Lung (tissue), 12 donors: Measurements from ENCODE around the gene GALM. TPM values are rescaled to one million over a fixed set of nuclear protein-coding genes. Genes with fewer than 3 reads are reported as not detected.
"Not testable (repeated sequence)": the region's sequence is repeated elsewhere in the genome, so short reads cannot be mapped to it uniquely, and the experiment has no call there.

Source experiments
- ATAC-seq: fragments of 200-7000 bp; cut with Tn5 transposase; one replicate; pipeline ENCODE4 v1.9.1; 2020; ENCODE audit warnings: moderate number of reproducible peaks; ENCODE audit not compliant: insufficient read depth, low FRiP score
- DNase-seq, 3 donors: peaks; one replicate each; pipeline ENCODE4 v3.0.0-alpha.2; 2013 to 2017
- H3K27ac ChIP-seq, 2 donors: one replicate each; pipeline ENCODE4 v1.5.1; 2013; ENCODE audit warnings: mild to moderate bottlenecking in 2 of 2, moderate library complexity in 2 of 2, control low read depth in 1 of 2, inconsistent platforms in 1 of 2, low read depth in 1 of 2, low read length in 1 of 2
- H3K27me3 ChIP-seq, 3 donors: one replicate each; pipeline ENCODE4 v1.5.1; 2013; ENCODE audit warnings: low read length in 2 of 3; ENCODE audit not compliant: control insufficient read depth in 3 of 3, insufficient read depth in 3 of 3
- H3K36me3 ChIP-seq, 4 donors: one replicate each; pipeline ENCODE4 v1.5.1; 2013; ENCODE audit warnings: low read length in 4 of 4, mild to moderate bottlenecking in 1 of 4, moderate library complexity in 1 of 4; ENCODE audit not compliant: control insufficient read depth in 4 of 4, insufficient read depth in 4 of 4
- H3K4me1 ChIP-seq, 5 donors: one replicate each; pipeline ENCODE4 v1.5.1; 2013; ENCODE audit warnings: low read length in 5 of 5, mild to moderate bottlenecking in 2 of 5, moderate library complexity in 1 of 5; ENCODE audit not compliant: control insufficient read depth in 5 of 5, insufficient read depth in 5 of 5
- H3K4me3 ChIP-seq: one replicate; pipeline ENCODE4 v1.5.1; 2013; ENCODE audit warnings: mild to moderate bottlenecking, control low read depth, moderate library complexity
- H3K9ac ChIP-seq, 2 donors: one replicate each; pipeline ENCODE4 v1.5.1; 2013; ENCODE audit warnings: low read length in 2 of 2, control low read depth in 1 of 2; ENCODE audit not compliant: insufficient read depth in 1 of 2
- H3K9me3 ChIP-seq, 4 donors: one replicate each; pipeline ENCODE4 v1.5.1; 2013; ENCODE audit warnings: low read length in 3 of 4, mild to moderate bottlenecking in 1 of 4, moderate library complexity in 1 of 4; ENCODE audit not compliant: control insufficient read depth in 4 of 4, insufficient read depth in 3 of 4
- WGBS, 2 donors: extraction: QIAGEN DNeasy Blood & Tissue Kit; methylation state at CpG; one replicate each; pipeline ENCODE4 v1.1.7; 2013; 5-methylcytosine and 5-hydroxymethylcytosine counted together
- polyA plus RNA-seq, 2 donors: library from polyadenylated mRNA; stranded (reverse); fragments of 200-250 nt; gene quantifications; one replicate each; pipeline ENCODE4 v1.2.1, GENCODE V29; 2013
- total RNA-seq, 2 donors: library from RNA; depleted of rRNA in 1 of 2; stranded (reverse); fragments of >200 nt in 1 of 2; gene quantifications; one replicate each; pipeline ENCODE4 v1.2.1, GENCODE V29; 2014 to 2021
- TF ChIP-seq, protein P1 (sequence below): IDR thresholded peaks from 2 replicates; pipeline ENCODE4 v1.5.1; 2012; ENCODE audit warnings: mild to moderate bottlenecking; ENCODE audit errors: control extremely low read depth, extremely low read depth
- donor health status: control.
- donor health status: control.
- donor health status: Bipolar disorder and iron deficiency.
- donor health status: healthy.
- donor health status: DM: yes; HTN: yes; CAD: no.

The GALM gene
- total and polyA plus RNA-seq, 4 donors = 7.6 to 25.5 (median 14.1) TPM

DNA sequence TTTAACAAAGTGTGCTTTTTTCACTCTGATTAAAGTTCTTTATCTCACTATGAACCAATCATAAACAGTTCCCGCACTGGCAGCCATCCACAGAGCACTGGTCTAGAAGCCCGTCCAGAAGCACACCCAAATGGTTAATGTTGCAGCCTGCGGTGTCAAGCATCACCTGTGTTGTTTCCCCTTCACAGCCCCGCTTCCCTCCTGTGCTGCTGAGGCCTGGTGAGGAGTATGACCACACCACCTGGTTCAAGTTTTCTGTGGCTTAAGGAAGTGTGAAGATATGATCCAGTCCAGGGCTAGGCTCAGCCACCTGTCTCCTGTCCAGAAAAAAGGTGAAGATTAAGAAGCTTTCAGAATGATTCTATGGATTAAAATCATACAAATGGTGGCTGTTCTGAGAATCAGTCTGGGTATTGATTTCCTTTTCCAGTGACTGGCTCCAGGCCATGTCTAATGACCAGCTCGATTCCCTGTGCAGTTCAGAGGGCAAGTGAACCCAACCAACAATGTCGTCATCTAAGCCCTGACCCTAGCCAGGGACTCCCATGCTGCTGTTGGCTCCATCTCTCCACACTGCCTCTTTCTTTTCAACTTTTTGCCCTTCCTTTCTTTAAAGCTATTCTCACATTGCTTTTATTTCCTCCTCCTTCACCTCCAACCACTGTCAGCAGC, 67.5 kb downstream of the GALM start:
- 88 to 91% methylated on average over 6 of the region's 6 CpGs for WGBS, 2 donors
- Histone ChIP-seq H3K27me3 (no peaks in the 10 kb centered on the region), H3K9ac (no peak overlapping the region), H3K4me1 (no peaks in the 10 kb centered on the region), H3K36me3 (peaks cover 8 to 26% (median 19%) of the 10 kb centered on the region in 4 donors), H3K9me3 (no peaks in the 10 kb centered on the region), H3K27ac (no peak overlapping the region), H3K4me3 (no peak overlapping the region)
- ATAC-seq = no peak
- TF ChIP-seq, protein P1, sequence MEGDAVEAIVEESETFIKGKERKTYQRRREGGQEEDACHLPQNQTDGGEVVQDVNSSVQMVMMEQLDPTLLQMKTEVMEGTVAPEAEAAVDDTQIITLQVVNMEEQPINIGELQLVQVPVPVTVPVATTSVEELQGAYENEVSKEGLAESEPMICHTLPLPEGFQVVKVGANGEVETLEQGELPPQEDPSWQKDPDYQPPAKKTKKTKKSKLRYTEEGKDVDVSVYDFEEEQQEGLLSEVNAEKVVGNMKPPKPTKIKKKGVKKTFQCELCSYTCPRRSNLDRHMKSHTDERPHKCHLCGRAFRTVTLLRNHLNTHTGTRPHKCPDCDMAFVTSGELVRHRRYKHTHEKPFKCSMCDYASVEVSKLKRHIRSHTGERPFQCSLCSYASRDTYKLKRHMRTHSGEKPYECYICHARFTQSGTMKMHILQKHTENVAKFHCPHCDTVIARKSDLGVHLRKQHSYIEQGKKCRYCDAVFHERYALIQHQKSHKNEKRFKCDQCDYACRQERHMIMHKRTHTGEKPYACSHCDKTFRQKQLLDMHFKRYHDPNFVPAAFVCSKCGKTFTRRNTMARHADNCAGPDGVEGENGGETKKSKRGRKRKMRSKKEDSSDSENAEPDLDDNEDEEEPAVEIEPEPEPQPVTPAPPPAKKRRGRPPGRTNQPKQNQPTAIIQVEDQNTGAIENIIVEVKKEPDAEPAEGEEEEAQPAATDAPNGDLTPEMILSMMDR = no peak
- DNase-seq = no peak

DNA sequence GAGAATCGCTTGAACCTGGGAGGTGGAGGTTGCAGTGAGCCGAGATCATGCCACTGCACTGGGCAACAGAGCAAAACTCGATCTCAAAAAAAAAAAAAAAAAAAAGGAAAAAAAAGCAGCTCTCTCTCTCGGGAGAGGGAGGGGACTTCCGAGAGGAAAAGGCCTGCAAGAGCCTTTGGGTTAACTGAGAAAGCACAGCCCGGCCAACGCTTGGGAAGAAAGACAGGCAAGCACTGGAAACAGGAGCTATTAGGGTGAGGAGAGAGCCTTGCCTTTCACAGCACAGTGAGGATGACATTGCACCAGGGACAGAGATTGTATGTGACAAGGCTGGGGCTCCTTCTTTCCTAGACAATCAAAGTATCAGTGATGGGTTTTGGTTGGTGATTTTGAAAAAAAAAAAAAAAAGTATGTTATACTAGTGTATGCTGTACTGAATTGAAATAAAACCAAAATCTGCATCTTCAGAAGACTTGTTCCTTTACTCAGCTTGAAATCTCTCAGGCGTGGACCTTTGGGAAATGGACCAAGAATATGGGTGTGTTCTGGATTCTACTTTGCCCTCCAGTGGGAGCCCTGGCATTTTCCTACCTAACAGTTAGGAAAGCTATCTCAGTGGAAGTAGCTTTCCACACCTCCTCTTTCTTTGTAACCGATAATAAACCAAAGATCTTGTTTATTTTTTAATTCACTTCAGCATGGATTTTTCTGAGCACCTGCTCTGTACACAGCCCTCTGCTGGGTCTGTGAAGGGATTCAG, 68.6 kb downstream of the GALM start:
- WGBS, 2 donors = 85 to 89% methylated on average over 9 of the region's 9 CpGs
- no peak overlapping the region for H3K27ac ChIP-seq

GRCh38 chr2:38735999-38736320, 70.0 kb downstream of the GALM start:
- Histone ChIP-seq H3K27ac (no peak overlapping the region), H3K9ac (no peak overlapping the region)
- 76 to 98% methylated on average over 4 of the region's 4 CpGs for WGBS, 2 donors

More for the DNA sequence above, 68.6 kb downstream of the GALM start:
- ATAC-seq = no peak
- peaks cover 12 to 27% (median 20%) of the 10 kb centered on the region in 4 donors for H3K36me3 ChIP-seq
- no peak overlapping the region for H3K9ac ChIP-seq
- no peaks in the 10 kb centered on the region for H3K9me3 ChIP-seq
- TF ChIP-seq, protein P1 = no peak
- no peaks in the 10 kb centered on the region for H3K27me3 ChIP-seq
- no peaks in the 10 kb centered on the region for H3K4me1 ChIP-seq
- no peak overlapping the region for H3K4me3 ChIP-seq
- no peak for DNase-seq

GRCh38 chr2:38737000-38737698, 71.2 kb downstream of the GALM start:
- ATAC-seq = peak; percentile 54
- not testable (repeated sequence) for H3K27me3 ChIP-seq, H3K4me1 ChIP-seq, H3K4me3 ChIP-seq, H3K9ac ChIP-seq, H3K9me3 ChIP-seq
- DNase-seq = peak in 1 of 3 donors; percentile 29
- 40 to 52% methylated on average over 11 of the region's 11 CpGs for WGBS, 2 donors
- peak overlapping the region in 1 of 2 donors; percentile 73 for H3K27ac ChIP-seq
- peaks cover 6 to 20% (median 14%) of the 10 kb centered on the region in 4 donors for H3K36me3 ChIP-seq

More at GRCh38 chr2:38735999-38736320, 70.0 kb downstream of the GALM start:
- ATAC-seq (no peak), DNase-seq (no peak)
- Histone ChIP-seq H3K4me3 (no peak overlapping the region), H3K27me3 (no peaks in the 10 kb centered on the region), H3K4me1 (no peaks in the 10 kb centered on the region), H3K36me3 (peaks cover 13 to 23% (median 18%) of the 10 kb centered on the region in 4 donors), H3K9me3 (no peaks in the 10 kb centered on the region)
- TF ChIP-seq, protein P1 = no peak
